Vagina (tissue), 2 donors: ENCODE measurements around the gene SLC4A7.

Experiments
- POLR2A ChIP-seq, 2 donors: fragments of 450-650 bp; IDR thresholded peaks; one replicate each; pipeline ENCODE4 v1.6.1; 2017; ENCODE audit warnings: antibody characterized with exemption in 2 of 2, mild to moderate bottlenecking in 2 of 2, moderate library complexity in 2 of 2
- POLR2AphosphoS5 ChIP-seq, 2 donors: sonication (generic); formaldehyde crosslinking; IDR thresholded peaks; one replicate each; pipeline ENCODE4 v1.9.0; 2017; ENCODE audit warnings: antibody characterized with exemption in 2 of 2, mild to moderate bottlenecking in 2 of 2, low read depth in 1 of 2; ENCODE audit not compliant: insufficient read depth in 1 of 2

DNA sequence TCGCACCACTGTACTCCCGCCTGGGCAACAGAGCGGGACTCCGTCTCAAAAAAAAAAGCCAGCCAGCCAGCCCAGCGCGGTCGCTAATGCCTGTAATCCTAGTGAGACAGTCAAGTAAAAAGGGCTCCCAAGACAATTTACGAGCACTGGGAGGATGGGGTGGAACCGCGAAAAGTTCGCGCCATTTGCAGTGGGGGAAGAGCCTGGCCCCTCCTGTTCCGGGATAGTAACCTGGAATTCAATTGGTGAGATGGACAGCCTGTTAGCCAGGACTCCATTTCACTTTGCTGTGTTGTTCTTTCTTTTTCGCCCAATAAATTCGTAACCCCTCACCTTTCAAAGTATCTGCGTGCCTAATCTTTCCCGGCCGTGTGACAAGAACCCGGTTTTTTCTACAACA is 19.5 kb downstream of the SLC4A7 start:
- TF ChIP-seq POLR2AphosphoS5 (IDR thresholded peaks at IDR 0.05; ENCODE audit: insufficient read depth in 1 of 2, low read depth in 1 of 2) (no peak), POLR2A (IDR thresholded peaks at IDR 0.05) (no peak)
